NOMO-1 (cell line): ENCODE measurements around the gene LARGE1.

ENCODE experiments used
- DNase-seq, 2 experiments: peaks; one replicate each; lab custom pipeline; 2025; ENCODE audit not compliant: unreplicated experiment in 2 of 2; lab: John Stamatoyannopoulos, UW

Gene LARGE1

DNA sequence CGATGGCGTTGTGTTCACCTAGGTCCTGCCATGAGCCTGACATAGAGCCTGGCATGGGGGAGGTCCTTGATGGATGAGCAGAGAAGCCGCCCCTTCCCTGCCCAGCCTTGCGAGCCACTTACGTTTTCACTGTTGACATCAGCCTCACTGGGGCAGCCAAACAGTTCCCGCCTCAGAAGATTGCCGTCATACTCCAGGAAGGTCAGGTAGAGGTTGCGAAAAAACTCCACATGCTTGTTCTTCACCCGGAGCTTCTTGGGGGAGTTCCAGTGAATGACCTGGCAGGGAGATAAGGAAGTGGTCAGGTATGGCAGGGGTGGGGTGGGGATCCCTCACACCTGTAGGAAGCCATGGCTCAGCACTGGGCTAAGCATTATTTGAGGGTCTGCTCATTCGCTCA, 582.8 kb downstream of the LARGE1 start:
- no peak for DNase-seq

GRCh38 chr22:33335611-33336279, 584.5 kb downstream of the LARGE1 start:
- DNase-seq = no peak

DNA sequence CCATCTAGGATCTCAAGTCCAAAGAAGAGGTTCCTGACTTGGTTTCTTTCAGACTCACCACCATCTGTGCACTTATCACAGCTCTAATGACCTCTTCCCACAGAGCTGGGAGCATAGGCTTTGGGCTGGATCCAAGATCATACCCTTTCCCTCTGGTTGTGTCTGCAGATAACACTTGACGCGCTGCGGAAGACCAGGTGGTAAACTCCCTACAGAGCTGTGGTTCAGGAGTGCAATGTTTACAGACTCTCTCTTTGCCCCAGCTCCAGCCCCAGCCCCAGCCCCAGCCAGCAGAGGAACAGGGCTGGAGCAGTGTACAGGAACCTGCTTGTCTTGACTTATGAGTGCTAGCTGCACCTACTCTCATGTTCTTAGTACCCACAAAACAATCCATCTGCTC, 587.7 kb downstream of the LARGE1 start:
- no peak for DNase-seq

GRCh38 chr22:33331017-33331416, 589.3 kb downstream of the LARGE1 start:
- no peak for DNase-seq

DNA sequence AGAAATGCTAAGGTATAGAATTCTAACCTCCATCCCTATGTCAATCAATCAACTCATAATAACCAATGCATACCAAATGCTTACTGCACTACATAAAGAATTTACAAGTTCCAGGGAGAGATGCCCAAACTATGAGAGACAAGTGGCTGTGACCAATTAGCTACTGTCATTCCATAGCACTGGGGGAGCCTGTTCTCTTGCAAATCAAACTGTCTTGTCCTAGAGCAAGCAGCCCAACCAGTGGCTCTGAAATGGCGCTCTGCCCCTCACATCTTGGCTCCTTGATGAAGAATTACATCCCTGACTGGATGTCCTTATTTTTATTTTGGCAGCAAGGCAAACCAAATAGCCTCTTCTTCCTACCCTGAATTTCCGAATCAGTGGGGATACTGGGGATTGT, 589.7 kb downstream of the LARGE1 start:
- no peak for DNase-seq

- DNase-seq = no peak
These were observed 590.9 kb downstream of the LARGE1 start for GRCh38 chr22:33329398-33329797.

- DNase-seq = no peak
These were observed 591.4 kb downstream of the LARGE1 start for GRCh38 chr22:33328789-33329296.

DNA sequence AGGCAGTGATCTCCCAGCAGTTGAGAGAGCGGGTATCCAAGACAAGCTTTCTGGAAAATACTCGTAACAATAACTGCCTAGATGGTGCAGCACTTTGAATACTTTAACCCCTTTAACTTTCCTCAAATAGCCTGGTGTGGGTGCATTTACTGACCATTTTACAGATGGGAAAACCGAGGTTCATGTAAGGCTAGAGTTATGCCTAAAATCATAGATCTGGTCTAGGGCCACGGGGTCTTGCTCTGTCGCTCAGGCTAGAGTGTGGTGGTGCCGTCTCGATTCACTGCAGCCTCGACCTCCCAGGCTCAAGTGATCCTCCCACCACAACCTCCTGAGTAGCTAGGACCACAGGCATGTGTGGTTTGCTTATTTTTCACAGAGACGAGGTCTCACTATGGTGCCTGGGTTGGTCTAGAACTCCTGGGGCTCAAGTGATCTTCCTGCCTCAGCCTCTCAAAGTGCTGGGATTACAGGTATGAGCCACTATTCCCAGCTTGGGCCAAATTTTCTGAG, 592.9 kb downstream of the LARGE1 start:
- DNase-seq = no peak

DNA sequence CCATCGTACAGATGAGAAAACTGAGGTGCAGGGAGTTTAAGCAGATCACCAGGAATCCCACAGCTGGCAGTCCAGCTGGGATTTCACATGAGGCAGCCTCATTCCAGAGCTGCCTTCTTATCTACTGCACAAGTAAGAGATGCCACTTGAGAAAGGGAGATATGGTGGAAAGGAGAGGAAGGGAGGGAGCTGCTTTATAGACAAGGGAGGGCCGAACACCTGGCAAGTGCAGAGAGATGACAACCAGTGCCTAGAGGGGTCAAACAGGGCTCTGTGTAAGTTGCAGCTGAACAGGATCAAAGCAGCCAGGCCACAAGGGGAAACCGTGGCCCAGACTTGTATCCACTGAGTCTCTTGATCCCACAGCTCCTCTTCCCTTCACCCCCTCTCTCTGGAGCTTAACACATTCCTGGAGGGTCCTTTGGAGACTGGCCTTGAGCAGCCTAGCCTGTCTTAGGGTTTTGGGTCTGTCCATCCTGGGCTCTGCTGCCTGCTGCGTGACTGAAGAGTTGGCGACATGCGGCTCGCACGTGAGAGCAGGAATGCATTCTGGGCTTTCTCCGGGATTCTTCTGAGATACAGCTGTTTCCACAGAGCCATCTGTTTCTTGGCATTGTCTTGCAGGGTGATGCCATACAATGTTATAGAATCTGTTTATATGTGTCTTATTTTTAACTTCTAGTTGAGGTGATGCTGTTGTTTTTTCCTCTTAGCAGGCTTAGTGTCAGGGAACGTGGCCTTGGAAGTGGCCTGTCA, 593.6 kb downstream of the LARGE1 start:
- no peak for DNase-seq

DNA sequence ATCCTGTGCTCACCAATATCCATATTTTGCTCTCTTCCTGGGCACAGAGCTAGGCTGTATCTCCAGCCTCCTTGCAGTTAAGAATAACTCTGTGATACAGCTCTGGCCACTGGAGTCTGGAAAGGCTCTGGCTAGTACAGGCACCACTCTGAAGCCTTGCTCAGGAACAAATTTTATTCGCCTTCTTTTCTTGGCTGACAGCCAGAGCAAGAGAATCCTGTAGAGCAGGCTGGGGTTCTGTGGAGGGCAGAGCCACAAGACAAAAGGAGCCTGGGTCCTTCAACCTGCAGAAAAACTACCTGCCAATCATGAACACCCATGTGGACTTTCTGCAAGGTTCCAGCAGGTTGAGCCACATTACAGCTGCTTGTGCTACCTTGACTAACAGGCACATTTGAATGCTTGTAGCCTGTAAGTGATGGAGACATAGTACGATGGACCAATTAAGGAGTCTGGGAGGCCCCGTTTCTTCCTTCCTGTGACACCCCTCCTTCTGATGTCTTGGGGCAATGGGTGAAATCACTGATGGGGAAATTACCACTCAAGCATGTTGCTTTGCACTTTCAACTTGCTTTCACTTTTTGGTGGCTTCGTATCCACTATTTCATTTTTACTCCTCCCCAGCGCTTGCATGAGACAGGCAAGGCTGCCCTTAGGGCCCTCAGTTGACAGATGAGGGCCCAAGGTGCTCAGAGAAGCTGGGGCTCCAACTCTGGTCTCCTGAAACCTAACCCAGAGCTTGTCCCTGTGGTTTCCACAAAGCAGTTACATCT, 594.9 kb downstream of the LARGE1 start:
- no peak for DNase-seq

DNA sequence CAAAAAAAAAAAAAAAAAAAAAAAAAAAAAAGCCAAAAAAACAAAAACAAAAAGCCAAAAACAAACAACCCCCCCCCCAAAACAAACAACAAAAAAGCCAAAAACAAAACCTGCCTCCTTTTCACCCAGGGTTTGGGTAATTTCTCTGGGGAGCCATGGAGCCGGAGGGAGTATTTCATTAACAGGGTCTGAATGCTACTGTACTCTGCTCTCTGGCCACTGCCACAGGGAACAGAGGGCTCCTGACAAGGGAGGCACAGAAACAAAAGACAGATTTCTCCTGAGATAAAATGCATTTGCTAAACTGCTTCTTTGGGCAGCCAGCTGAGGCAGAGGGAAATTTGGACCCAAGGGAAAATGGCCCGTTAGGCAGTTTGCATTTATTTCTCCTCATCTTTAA, 596.0 kb downstream of the LARGE1 start:
- no peak for DNase-seq

- DNase-seq = no peak
These were observed 598.8 kb downstream of the LARGE1 start for GRCh38 chr22:33321466-33321865.

DNA sequence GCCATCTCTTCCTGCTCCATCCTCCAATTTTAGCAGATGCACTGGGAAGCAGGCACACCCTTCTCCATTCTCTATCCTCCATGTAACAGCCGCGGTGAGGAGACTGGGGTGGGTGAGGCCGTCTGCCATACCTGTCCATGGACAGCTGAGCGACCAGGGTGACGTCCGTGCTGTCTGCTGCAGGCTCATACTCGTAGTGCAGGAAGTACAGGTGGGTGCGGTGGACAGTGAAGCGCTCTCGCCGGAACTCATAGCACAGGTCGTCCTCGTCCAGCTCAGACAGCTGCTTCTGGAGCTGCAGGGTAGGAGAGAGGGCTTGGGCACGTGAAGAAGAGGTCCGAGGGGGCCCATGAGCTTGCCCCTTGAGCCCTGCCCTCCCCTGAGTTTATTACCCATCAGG, 604.3 kb downstream of the LARGE1 start:
- no peak for DNase-seq

GRCh38 chr22:33315117-33315516, 605.2 kb downstream of the LARGE1 start:
- no peak for DNase-seq

- no peak for DNase-seq
These were observed 606.0 kb downstream of the LARGE1 start for GRCh38 chr22:33314316-33314715.

DNA sequence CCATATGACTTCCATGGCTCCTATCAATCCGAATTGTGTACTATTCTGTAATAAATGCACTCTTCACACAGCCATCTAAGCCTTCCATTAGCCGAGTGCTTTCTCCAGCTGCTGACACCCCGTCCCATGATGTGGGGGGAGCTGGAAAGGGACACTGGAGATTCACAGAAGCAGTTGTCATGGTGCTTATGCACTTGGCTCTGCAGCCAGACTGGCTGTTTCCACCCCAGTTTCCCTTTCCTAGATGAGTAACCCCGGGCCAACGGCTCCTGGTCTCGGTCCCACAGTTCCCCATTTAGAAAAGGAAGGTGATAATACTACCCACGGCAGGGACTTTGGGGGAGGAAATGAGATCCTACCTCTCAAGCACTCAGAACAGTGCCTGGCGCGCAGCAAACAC, 617.2 kb downstream of the LARGE1 start:
- peak; percentile 2 to 15 for DNase-seq

- no peak for DNase-seq
These were observed 617.7 kb downstream of the LARGE1 start for GRCh38 chr22:33302549-33302948.

GRCh38 chr22:33302049-33302545, 618.2 kb downstream of the LARGE1 start:
- DNase-seq = peak; percentile 28 to 45

GRCh38 chr22:33300165-33300564, 620.1 kb downstream of the LARGE1 start:
- DNase-seq = no peak

DNA sequence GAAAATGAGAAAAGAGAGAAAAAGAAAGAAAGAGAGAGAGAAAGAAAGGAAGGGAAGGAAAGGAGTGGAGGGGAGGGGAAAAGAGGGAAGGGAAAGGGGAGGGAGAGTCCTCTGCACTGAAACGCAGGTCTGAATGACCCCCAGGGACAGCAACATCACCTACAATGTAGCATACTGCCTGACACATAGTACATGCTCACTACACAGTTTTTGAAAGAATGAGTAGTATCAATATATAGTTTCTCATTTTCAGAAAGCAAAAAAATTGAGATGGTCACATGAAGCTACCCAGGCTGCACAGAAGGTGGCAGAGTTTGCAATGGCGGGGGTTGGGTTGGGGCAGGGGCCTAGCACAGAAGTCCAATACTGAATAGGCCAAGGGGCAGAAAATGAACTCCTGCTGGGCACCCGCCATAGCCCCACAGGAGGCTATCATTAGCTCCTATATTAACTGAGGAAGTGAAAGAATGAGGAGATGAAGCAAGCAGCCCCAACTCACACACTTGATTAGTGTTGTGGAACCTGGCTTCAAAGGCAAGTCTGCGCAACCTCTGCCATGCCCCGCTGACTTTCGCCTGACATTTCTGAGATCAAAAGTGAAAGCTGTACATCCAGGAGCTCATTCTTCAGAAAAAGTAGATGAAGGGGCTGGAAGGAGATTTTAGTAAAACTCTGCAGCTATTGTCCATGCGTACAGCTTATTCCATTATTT, 620.9 kb downstream of the LARGE1 start:
- peak; percentile 79 to 91 for DNase-seq
